Stimulated activated CD8-positive, alpha-beta memory T cell treated with anti-CD3 and anti-CD28 coated beads, Interleukin-15, amount 100 ng/mL, for 4 hours (primary cell): ENCODE measurements around the gene OVOL2.
"Not testable (repeated sequence)": the region's sequence is repeated elsewhere in the genome, so short reads cannot be mapped to it uniquely, and the experiment has no call there.

Experiments used
- DNase-seq, 2 donors: peaks; one replicate each; pipeline ENCODE4 v3.0.0-alpha.2; 2020; ENCODE audit warnings: low read depth in 2 of 2

Gene OVOL2

DNA sequence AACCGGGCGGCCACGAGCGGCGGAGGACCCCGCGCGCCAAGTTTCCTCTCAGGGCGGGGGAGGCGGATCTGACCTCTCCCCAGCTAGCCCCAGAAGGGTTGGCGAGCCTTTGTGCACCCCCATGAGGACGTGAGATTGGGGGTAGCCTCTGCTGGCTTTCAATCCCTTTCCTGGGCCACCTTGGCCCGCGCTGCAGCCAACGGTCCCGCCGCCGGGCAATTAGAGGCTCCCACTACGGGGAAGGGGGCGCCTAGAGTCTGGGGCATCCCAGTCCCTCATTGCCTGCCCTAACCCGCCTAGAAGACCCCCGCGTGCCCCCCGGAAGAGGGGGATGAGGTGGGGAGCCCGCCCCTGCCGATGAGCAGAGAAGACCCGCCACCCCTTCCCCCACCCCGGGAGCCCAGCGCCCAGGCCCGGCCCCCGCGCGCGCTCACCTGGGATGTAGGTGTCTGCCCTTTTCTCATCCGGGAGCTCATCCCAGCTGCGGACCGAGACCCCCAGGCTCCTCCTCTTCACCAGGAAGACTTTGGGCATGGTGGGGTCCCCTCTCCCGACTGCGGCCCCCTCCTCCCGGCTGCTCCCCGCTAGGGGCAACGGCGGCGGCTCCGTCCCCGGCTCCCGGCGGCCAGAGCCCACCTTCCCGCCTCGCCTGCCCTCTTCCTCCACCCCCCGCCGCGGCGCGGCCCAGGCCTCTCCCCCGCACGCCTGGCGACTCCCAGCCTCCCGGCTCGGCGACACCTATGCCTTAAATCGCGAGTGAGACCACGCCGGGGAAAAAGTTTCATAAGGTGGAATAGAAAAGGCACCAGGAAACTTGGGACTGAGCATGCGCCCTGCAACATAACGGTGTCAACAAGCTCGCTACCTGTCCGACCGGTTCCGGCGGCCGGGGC, at the start of gene OVOL2:
OVOL2 (minus strand) TSS at position 816 of the 893 bp plus-strand sequence; CDS start at position 534, 282 bp downstream.
- DNase-seq = no peak

- no peak for DNase-seq
These were observed 45.8 kb upstream of the OVOL2 start for GRCh38 chr20:18103497-18103896.

DNA sequence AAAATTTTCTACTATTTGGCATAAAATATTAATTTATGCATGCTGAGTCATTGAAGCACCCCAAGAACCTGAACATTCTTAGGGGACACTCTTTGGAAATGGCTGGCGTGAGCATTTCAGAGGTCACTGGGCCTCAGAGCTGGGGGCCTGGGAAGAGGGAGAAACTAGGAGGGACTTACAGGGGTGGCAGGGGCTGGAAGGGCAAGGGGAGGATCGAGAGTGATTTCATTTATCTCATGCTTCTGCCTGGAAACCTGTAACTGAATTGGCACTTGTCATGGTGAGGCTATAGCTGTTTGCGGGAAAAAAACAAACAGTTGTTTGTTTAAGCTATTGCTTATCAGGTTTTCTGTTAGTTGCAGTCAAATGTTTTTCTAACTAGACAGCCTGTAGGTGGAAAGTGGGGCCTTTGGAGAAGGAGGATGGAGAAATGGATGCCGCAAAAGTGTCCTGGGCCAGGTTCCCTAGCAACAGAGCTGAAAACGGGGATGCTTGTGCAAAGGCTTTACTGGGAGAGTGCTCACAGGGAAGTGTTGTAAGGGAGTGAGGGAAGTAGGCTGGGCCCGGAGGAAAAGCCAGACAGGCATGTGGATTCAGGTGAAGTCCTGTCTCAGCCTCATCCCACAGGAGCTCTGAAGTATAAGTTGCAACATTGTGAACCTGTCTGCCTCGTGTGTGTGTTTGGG, 43.6 kb upstream of the OVOL2 start:
- DNase-seq = no peak

- not testable (repeated sequence) for DNase-seq
These were observed 42.9 kb upstream of the OVOL2 start for GRCh38 chr20:18100569-18100968.

GRCh38 chr20:18094191-18094590, 36.5 kb upstream of the OVOL2 start:
- DNase-seq = no peak

DNA sequence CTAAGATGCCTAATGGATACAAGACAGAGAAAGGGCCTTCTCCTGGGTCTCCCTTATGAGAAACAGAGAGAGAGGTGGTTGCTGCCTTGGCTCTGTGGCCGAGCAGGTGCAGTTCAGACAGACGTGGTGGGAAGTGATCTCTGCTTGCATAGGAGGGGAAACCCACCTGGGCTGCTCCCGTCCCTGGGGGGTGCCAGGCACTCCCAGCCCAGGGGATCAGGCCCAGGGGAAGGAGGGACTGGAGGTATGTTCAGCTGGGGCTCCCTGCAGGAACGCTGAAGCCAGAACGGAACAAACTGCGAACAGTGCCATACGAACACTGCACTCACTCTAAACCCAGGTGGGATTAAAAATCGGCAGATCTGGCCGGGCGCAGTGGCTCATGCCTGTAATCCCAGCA, 35.7 kb upstream of the OVOL2 start:
- no peak for DNase-seq

GRCh38 chr20:18092890-18093289, 35.2 kb upstream of the OVOL2 start:
- DNase-seq = no peak

- no peak for DNase-seq
These were observed 33.9 kb upstream of the OVOL2 start for GRCh38 chr20:18091623-18092022.

DNA sequence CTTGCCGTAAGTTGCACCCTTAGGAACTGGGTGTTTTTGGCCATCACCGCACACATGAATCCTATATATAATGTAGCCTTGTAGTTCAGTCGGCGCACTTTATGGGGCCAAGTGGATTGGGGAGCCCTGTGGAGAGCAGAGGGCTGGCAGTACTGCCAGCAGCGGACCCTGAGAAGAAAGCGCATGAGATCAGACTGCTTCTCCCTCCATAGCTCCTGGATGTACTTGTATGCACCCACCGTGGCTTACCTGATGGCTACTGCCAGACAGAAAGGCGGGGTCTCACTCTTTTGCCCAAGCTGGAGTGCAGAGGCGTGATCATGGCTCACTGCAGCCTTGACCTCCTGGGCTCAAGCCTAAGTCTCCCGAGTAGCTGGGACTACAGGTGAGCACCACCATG, 32.8 kb upstream of the OVOL2 start:
- no peak for DNase-seq

DNA sequence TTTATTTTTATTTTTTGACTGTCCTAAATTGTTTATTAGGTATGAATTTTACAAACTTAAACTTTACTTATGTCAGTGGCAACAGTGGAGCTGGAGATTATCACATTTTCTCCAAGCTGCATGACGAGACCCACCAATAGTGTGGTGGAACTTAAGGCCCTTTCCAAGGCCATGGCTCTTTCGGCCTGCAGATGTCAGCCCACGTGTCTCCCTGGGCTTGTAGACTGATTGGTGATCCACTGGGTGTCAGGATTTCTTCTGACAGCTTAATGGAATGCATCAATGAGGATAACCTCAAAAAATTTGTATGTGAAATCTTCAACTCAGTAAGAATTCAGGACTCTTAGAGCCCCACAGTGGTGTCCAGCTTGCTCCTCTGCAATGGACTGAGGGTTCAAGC, 32.3 kb upstream of the OVOL2 start:
- no peak for DNase-seq

- DNase-seq = not testable (repeated sequence)
These were observed 31.1 kb upstream of the OVOL2 start for GRCh38 chr20:18088841-18089240.

- not testable (repeated sequence) for DNase-seq
These were observed 30.6 kb upstream of the OVOL2 start for GRCh38 chr20:18088298-18088697.

- no peak for DNase-seq
These were observed 29.3 kb upstream of the OVOL2 start for GRCh38 chr20:18087054-18087453.

GRCh38 chr20:18080836-18081235, 23.1 kb upstream of the OVOL2 start:
- not testable (repeated sequence) for DNase-seq

- no peak for DNase-seq
These were observed 22.1 kb upstream of the OVOL2 start for GRCh38 chr20:18079756-18080353.

DNA sequence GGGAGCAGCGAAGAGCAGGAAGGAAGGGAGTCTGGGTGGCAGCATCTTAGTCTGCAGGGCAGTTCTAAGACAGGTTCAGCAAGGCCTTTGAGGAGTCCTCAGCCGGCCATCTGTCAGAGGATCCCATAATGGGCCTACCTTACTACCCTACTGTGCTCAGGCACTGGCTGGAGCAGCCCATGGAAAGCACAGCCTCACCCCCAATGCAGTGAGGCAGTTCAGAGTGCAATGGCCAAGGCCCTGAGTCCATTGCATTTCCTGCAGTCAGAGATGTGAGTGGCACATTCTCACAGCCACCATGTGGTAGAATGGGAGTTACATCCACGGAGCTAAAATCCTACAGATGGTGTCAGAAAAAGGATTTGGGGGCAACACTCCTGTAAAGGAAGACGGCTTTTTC, 19.4 kb upstream of the OVOL2 start:
- DNase-seq = no peak

DNA sequence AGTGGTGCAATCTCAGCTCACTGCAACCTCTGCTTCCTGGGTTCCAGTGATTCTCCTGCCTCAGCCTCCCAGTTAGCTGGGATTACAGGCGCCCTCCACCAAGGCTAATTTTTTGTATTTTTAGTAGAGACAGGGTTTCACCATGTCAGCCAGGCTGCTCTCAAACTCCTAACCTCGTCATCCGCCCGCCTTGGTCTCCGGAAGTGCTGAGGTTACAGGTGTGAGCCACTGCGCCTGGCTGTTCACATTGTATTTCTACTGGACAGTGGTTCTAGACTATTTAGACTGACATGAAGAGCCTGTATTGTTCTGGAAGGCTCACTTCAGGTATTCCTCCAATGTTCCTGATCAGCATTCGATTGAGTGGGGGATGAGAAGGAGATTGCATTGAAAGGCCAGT, 14.8 kb upstream of the OVOL2 start:
- no peak for DNase-seq

GRCh38 chr20:18066421-18067333, 9.0 kb upstream of the OVOL2 start:
- no peak for DNase-seq

- DNase-seq = no peak
These were observed 6.0 kb upstream of the OVOL2 start for GRCh38 chr20:18063676-18064075.

DNA sequence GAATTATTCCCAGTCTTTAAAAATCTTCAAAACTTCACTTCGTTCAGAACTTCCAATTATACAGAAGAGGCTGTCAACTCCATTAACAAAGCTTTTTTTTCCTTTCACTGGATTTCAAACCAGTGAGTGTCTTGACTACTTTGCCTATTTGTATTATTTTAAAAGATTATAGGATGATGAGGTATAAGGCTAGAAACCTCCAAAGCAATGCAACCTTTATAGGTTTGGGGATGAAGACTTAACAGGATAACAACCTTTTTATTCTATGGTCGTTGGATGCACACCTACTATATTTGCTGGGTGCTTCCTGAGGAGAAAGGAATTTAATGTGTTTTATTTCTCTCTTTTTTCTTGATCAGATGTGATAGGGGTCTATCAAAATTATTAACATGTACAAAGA, 1.9 kb upstream of the OVOL2 start:
- DNase-seq = no peak

DNA sequence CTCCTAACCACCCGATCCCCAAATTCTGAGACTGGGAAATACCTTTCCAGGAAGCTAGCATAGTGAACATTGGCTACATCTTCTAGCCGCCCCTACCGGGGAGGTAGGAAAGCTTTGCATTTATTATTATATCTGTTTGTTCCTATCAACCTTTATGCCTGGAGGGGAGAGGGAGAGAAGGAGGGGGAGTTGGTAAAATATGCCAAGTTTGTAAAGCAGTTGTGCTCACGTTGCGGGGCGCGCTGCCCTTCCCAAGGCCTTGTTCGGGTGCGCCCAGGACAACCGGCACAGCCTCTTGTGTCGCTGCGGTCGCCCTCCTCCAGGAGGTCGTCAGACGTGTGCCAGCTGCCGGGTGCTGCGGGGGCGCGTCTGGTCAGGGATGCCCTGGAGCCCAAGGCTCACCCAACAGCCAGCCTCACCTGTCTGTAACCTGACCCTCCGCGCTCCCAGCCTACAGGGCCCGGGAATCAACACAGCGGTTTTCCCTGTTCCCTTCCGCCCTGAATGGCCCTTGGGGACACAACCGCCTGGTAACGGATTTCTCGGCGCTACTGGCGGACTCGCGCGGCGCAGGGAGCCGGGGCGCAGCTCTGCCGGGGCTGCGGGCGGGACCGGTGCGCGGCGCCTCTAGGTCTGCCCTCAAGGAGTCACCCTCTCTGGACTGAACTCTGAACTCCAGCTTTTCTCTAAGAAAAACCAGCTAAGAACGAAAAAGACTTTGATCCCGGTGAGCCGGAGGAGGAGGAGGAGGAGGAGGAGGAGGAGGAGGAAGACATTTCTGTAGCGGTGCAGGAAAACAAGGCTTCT, 1.1 kb upstream of the OVOL2 start:
- no peak for DNase-seq
